GM18858 (cell line): ENCODE results near the gene SMYD2.

Source experiments
- ATAC-seq: cut with Tn5 transposase; IDR thresholded peaks from one replicate; pipeline ENCODE4 v1.9.1; 2021; ENCODE audit not compliant: unreplicated experiment

SMYD2 gene

GRCh38 chr1:214301526-214301925, 20.6 kb downstream of the SMYD2 start:
- no peak for ATAC-seq

GRCh38 chr1:214303141-214303930, 22.4 kb downstream of the SMYD2 start:
- ATAC-seq = no peak

- no peak for ATAC-seq
These were observed 24.3 kb downstream of the SMYD2 start for GRCh38 chr1:214305164-214305751.

- ATAC-seq = no peak
These were observed 25.3 kb downstream of the SMYD2 start for GRCh38 chr1:214306269-214306668.

GRCh38 chr1:214310010-214310409, 29.1 kb downstream of the SMYD2 start:
- ATAC-seq = peak; percentile 54

- no peak for ATAC-seq
These were observed 30.1 kb downstream of the SMYD2 start for GRCh38 chr1:214310777-214311690.

GRCh38 chr1:214312530-214313051, 31.6 kb downstream of the SMYD2 start:
- no peak for ATAC-seq

GRCh38 chr1:214314178-214314843, 33.4 kb downstream of the SMYD2 start:
- ATAC-seq = no peak

- ATAC-seq = no peak
These were observed 35.6 kb downstream of the SMYD2 start for GRCh38 chr1:214316593-214316992.

GRCh38 chr1:214317300-214317699, 36.3 kb downstream of the SMYD2 start:
- ATAC-seq = no peak

- no peak for ATAC-seq
These were observed 36.8 kb downstream of the SMYD2 start for GRCh38 chr1:214317734-214318133.

- ATAC-seq = no peak
These were observed 37.4 kb downstream of the SMYD2 start for GRCh38 chr1:214318356-214318755.

GRCh38 chr1:214318956-214319736, 38.2 kb downstream of the SMYD2 start:
- no peak for ATAC-seq

- no peak for ATAC-seq
These were observed 39.0 kb downstream of the SMYD2 start for GRCh38 chr1:214319938-214320337.

- peak; percentile 76 for ATAC-seq
These were observed 40.9 kb downstream of the SMYD2 start for GRCh38 chr1:214321705-214322453.

GRCh38 chr1:214324896-214325800, 44.2 kb downstream of the SMYD2 start:
- ATAC-seq = no peak

GRCh38 chr1:214326406-214326805, 45.4 kb downstream of the SMYD2 start:
- no peak for ATAC-seq

- ATAC-seq = no peak
These were observed 46.6 kb downstream of the SMYD2 start for GRCh38 chr1:214327514-214327913.
